Measurements from ENCODE around the gene EMCN. TPM values are rescaled to one million over a fixed set of nuclear protein-coding genes. Genes with fewer than 3 reads are reported as not detected.

EMCN gene
- total and polyA plus RNA-seq, 9 donors = 4.4 to 40.7 (median 11.8) TPM

GRCh38 chr4:100548200-100548560 lies 30.4 kb upstream of the EMCN start:
- Histone ChIP-seq H3K9me3 (no peaks in the 10 kb centered on the region), H3K27me3 (no peaks in the 10 kb centered on the region), H3K4me1 (ENCODE audit: insufficient read depth) (no peaks in the 10 kb centered on the region), H3K36me3 (no peaks in the 10 kb centered on the region), H3K4me3 (no peak overlapping the region), H3K27ac (no peak overlapping the region)
- DNase-seq = no peak
- 52 to 79% (median 68%) methylated on average over 1 of the region's 1 CpG for WGBS, 3 donors
- TF ChIP-seq CTCF (IDR thresholded peaks at IDR 0.05) = no peak
- no peak for TF ChIP-seq POLR2A (IDR thresholded peaks at IDR 0.05)
- no peak for TF ChIP-seq EP300 (IDR thresholded peaks at IDR 0.05)
- intact Hi-C loops (cut with DNase I) = no loop called here

GRCh38 chr4:100547541-100548199 lies 29.8 kb upstream of the EMCN start:
- no peaks in the 10 kb centered on the region for H3K4me1 ChIP-seq (ENCODE audit: insufficient read depth)
- WGBS, 3 donors = 83 to 87% (median 83%) methylated on average over 6 of the region's 6 CpGs
- DNase-seq = no peak
- no peak overlapping the region for H3K4me3 ChIP-seq
- TF ChIP-seq EP300 (IDR thresholded peaks at IDR 0.05) (no peak), CTCF (IDR thresholded peaks at IDR 0.05) (no peak), POLR2A (IDR thresholded peaks at IDR 0.05) (no peak)
- H3K9me3 ChIP-seq = no peaks in the 10 kb centered on the region
- H3K27ac ChIP-seq = no peak overlapping the region
- intact Hi-C loops (cut with DNase I) = no loop called here
- no peaks in the 10 kb centered on the region for H3K36me3 ChIP-seq
- no peaks in the 10 kb centered on the region for H3K27me3 ChIP-seq

- Histone ChIP-seq H3K27me3 (no peaks in the 10 kb centered on the region), H3K27ac (no peak overlapping the region), H3K36me3 (no peaks in the 10 kb centered on the region), H3K4me3 (no peak overlapping the region), H3K4me1 (ENCODE audit: insufficient read depth) (no peaks in the 10 kb centered on the region), H3K9me3 (no peaks in the 10 kb centered on the region)
- 82 to 90% (median 90%) methylated on average over 5 of the region's 5 CpGs for WGBS, 3 donors
- intact Hi-C loops (cut with DNase I) = no loop called here
- TF ChIP-seq EP300 (IDR thresholded peaks at IDR 0.05) (no peak), CTCF (IDR thresholded peaks at IDR 0.05) (no peak), POLR2A (IDR thresholded peaks at IDR 0.05) (no peak)
- no peak for DNase-seq
These were observed 27.6 kb upstream of the EMCN start for GRCh38 chr4:100545427-100545826.

DNA sequence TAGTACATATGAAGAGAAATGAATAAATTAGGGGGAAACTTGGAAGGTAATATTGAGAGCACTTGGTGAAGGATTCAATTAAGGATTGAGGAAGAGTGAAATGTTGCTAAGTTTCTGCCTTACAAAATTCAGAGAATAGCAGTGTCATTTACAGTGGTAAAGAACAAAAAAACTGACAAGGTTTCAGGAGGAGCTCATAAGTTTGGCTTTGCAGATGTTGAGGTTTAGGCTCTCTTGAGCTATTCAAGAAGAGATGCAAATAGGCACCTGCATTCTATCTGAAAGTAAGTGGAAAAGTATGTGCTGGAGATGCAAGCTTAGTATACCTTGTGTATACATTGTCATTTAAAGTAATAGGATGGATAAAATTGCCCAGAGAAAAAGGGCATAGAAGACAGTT lies 22.3 kb upstream of the EMCN start:
- Histone ChIP-seq H3K36me3 (no peaks in the 10 kb centered on the region), H3K27ac (no peak overlapping the region), H3K4me3 (no peak overlapping the region), H3K27me3 (no peaks in the 10 kb centered on the region), H3K4me1 (ENCODE audit: insufficient read depth) (no peaks in the 10 kb centered on the region), H3K9me3 (no peaks in the 10 kb centered on the region)
- intact Hi-C loops (cut with DNase I) = no loop called here
- no peak for DNase-seq
- TF ChIP-seq CTCF (IDR thresholded peaks at IDR 0.05) (no peak), POLR2A (IDR thresholded peaks at IDR 0.05) (no peak)

Measured in ovary (tissue), 9 donors.